Measurements from ENCODE around the gene GINS1.

Gene GINS1

GRCh38 chr20:25493137-25493536, 85.7 kb downstream of the GINS1 start:
- Histone ChIP-seq H3K4me3 (ENCODE audit: low read depth, low read length) (no peak overlapping the region), H3K27me3 (ENCODE audit: insufficient read depth, low read depth, severe bottlenecking) (no peaks in the 10 kb centered on the region), H3K9me3 (ENCODE audit: severe bottlenecking) (no peaks in the 10 kb centered on the region), H3K27ac (no peak overlapping the region), H3K36me3 (peaks cover 39% of the 10 kb centered on the region)
- TF ChIP-seq, protein P1, sequence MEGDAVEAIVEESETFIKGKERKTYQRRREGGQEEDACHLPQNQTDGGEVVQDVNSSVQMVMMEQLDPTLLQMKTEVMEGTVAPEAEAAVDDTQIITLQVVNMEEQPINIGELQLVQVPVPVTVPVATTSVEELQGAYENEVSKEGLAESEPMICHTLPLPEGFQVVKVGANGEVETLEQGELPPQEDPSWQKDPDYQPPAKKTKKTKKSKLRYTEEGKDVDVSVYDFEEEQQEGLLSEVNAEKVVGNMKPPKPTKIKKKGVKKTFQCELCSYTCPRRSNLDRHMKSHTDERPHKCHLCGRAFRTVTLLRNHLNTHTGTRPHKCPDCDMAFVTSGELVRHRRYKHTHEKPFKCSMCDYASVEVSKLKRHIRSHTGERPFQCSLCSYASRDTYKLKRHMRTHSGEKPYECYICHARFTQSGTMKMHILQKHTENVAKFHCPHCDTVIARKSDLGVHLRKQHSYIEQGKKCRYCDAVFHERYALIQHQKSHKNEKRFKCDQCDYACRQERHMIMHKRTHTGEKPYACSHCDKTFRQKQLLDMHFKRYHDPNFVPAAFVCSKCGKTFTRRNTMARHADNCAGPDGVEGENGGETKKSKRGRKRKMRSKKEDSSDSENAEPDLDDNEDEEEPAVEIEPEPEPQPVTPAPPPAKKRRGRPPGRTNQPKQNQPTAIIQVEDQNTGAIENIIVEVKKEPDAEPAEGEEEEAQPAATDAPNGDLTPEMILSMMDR (IDR thresholded peaks at IDR 0.05; ENCODE audit: low read depth, low read length), result no peak
- no peak for DNase-seq

DNA sequence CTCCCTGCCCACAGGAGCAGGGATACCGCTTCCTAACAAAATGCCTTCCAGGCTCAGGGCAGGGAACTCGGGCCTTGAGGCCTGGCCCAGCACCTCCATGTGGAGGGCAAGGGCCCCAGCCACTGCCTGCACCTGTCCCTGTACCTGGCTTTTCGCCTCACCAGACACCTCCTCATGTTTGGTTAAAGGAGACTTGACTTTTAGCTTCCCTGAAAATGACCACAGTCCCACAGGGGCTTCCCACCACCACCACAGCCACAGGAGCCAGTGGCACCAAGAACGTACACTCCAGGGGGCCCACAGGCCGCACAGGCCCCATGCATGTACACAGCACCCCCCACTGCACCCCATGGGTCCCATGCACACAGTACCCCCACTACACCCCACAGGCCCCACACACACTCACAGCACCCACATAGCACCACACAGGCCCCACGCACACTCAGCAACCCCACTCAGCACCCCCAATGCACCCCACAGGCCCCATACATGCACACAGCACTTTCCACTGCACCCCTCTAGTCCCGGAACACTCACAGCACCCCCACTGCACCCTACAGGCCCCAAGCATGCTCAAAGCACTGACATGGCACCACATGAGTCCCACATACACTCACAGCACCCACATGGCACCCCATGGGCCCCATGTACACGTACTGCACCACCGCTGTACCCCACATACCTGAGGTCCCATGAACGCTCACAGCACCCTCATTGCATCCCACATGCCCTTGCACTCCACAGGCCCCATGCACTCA, 86.5 kb downstream of the GINS1 start:
- no peaks in the 10 kb centered on the region for H3K27me3 ChIP-seq (ENCODE audit: insufficient read depth, low read depth, severe bottlenecking)
- peaks cover 36% of the 10 kb centered on the region for H3K36me3 ChIP-seq
- H3K27ac ChIP-seq, result no peak overlapping the region
- no peaks in the 10 kb centered on the region for H3K9me3 ChIP-seq (ENCODE audit: severe bottlenecking)
- TF ChIP-seq, protein P1 (IDR thresholded peaks at IDR 0.05; ENCODE audit: low read depth, low read length), result no peak
- no peak for DNase-seq
- no peak overlapping the region for H3K4me3 ChIP-seq (ENCODE audit: low read depth, low read length)

DNA sequence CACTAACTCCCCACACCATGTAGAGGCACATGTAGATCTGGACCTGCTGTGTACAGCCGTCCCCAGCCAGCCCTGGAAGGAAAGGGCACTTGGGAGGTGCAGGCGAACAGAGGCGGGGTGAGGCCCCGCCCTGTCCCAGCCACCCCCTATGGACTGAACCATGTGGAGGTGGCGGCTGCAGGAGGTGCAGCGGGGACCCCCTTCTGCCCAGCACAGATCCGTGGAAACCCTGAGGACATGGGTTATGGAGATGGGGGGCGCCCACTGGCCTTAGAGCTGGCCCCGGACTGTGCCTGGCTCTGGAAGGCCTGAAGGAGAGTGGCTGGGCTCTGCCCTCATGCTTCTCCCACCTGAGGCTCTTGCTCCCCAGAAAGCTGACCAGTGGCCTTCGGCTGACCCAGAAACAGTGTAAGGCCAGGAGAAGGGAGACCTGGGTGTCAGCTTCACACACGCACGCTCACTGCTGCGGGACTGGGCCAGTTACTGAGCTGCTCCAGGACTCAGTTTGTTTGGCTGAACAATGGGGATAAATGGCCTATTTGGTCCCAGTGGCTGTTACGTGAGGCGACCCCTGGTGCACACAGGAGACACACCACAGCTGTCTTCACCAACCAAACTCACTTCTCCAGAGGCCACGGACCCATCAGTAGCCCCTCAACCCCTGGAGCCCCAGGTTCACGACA, 87.2 kb downstream of the GINS1 start:
- Histone ChIP-seq H3K27ac (no peak overlapping the region), H3K4me3 (ENCODE audit: low read depth, low read length) (no peak overlapping the region), H3K9me3 (ENCODE audit: severe bottlenecking) (no peaks in the 10 kb centered on the region), H3K36me3 (peaks cover 35% of the 10 kb centered on the region), H3K27me3 (ENCODE audit: insufficient read depth, low read depth, severe bottlenecking) (no peaks in the 10 kb centered on the region)
- DNase-seq, result no peak
- TF ChIP-seq, protein P1 (IDR thresholded peaks at IDR 0.05; ENCODE audit: low read depth, low read length), result no peak

DNA sequence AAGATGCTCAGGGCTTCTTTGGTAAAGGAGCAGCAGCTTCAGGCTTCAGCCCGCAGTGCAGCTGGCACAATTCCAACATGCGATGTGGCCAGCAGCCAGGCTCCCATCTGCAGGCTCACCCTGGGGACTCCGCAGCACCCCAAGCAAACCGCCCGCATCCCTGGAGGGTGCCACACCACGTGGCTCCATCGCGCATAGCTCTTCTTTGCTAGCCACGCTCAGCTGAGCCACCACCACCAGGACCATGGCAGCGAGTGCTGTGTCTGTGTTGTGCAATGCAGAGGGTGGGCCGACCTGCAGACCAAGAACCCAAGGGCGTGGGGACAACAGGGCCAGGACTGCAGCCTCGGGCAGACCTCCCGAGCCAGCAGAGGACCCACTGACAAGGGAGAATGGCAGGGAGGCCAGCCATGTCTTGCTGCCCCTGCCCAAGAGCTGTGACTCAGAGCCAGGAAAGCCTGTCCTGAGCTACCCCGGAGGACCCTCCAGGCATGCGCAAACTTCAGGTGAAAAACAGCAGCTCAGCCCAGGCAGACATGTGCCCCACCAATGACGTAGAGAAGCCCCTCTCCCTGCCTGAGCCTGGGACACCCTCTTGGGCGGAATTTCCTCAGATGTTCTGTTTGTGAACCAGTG, 87.8 kb downstream of the GINS1 start:
- Histone ChIP-seq H3K27ac (no peak overlapping the region), H3K36me3 (peaks cover 33% of the 10 kb centered on the region), H3K27me3 (ENCODE audit: insufficient read depth, low read depth, severe bottlenecking) (no peaks in the 10 kb centered on the region), H3K4me3 (ENCODE audit: low read depth, low read length) (no peak overlapping the region), H3K9me3 (ENCODE audit: severe bottlenecking) (no peaks in the 10 kb centered on the region)
- TF ChIP-seq, protein P1 (IDR thresholded peaks at IDR 0.05; ENCODE audit: low read depth, low read length), result no peak
- no peak for DNase-seq

GRCh38 chr20:25496165-25496967, 88.9 kb downstream of the GINS1 start:
- H3K36me3 ChIP-seq, result peaks cover 35% of the 10 kb centered on the region
- TF ChIP-seq, protein P1 (IDR thresholded peaks at IDR 0.05; ENCODE audit: low read depth, low read length), result no peak
- no peak overlapping the region for H3K4me3 ChIP-seq (ENCODE audit: low read depth, low read length)
- H3K27me3 ChIP-seq (ENCODE audit: insufficient read depth, low read depth, severe bottlenecking), result no peaks in the 10 kb centered on the region
- H3K27ac ChIP-seq, result no peak overlapping the region
- H3K9me3 ChIP-seq (ENCODE audit: severe bottlenecking), result no peaks in the 10 kb centered on the region
- DNase-seq, result no peak

All from WERI-Rb-1 (cell line).